DMS79 (cell line): ENCODE results near the gene PPAN.

Experiments used
- DNase-seq: peaks from one replicate; lab custom pipeline; 2025; lab: John Stamatoyannopoulos, UW

Gene PPAN, protein sequence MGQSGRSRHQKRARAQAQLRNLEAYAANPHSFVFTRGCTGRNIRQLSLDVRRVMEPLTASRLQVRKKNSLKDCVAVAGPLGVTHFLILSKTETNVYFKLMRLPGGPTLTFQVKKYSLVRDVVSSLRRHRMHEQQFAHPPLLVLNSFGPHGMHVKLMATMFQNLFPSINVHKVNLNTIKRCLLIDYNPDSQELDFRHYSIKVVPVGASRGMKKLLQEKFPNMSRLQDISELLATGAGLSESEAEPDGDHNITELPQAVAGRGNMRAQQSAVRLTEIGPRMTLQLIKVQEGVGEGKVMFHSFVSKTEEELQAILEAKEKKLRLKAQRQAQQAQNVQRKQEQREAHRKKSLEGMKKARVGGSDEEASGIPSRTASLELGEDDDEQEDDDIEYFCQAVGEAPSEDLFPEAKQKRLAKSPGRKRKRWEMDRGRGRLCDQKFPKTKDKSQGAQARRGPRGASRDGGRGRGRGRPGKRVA

DNA sequence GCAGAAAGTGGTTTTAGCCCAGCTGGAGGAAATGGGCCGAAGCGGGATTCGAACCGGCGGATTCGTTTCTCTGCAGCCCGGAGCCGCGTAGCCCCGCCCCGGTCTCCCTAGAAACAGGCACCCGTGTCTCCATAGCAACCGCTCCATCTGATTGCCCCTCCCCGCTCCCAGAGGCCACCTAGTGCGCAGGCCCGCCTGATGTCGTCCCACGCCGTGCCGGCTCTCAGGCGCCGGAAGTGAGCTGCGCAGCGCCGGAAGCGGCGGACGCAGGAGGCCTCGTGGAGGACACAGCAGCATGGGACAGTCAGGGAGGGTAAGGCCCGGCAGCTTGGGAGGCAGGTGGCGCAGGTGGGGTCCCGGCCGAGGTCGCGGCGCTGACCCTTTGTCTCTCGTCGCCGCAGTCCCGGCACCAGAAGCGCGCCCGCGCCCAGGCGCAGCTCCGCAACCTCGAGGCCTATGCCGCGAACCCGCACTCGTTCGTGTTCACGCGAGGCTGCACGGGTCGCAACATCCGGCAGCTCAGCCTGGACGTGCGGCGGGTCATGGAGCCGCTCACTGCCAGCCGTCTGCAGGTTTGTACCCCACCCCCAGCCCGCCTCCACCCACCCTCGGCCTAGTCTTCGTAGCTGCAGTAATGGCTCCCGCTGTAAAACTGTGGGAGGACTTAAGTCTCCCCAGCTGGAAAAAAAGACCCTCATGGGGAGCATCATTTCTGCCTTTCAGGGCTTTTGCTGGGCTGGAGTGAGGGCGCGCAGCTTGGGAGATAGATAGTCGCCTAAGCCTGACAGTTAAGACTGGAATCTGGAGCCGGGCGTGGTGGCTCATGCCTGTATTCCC, at the start of gene PPAN:
Gene PPAN (plus strand): TSS at position 263 of the 837 bp plus-strand sequence. CDS start 33 bp downstream, at position 296.
- peak; percentile 94 for DNase-seq

DNA sequence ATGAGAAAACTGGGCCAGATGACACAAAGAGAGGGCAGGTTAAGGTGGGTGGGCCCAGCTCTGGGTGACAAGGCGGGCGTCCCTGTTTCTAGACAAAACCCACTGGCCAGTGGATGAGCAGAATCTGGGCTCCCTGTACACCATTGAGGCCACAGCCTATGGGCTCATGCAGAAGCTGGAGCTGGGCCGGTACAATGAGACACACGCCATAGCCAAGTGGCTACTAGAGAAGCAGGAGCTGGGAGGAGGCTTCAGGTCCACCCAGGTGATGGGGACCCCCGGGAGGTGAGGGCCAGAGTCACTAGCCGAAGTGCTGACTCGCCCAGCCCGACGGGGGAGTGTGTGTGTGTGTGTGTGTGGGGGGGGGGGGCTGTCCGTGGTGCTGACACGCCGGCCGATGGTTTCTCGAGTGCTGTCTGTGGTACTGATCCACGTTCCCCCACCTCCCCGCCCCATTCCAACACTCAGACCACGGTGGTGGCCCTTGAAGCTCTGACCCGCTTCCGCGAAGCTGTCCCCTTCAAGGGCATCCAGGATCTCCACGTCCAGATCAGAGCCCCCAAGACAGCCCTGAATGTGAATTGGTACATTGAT, 44.3 kb upstream of the PPAN start:
- no peak for DNase-seq

DNA sequence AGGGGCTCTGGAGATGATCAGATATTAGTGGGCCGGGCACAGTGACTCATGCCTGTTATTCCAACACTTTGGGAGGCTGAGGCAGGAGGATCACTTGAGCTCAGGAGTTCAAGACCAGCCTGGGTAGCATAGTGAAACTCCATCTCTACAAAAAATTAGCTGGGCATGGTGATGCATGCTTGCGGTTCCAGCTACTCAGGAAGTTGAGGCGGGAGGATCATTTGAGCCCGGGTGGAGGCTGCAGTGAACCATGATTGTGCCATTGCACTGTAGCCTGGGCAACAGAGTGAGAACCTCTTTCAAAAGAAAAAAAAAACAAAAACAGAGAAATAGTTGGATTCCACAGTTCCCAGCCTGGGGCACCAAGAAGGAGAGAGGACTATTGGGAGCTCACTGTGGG, 38.0 kb upstream of the PPAN start:
- no peak for DNase-seq

DNA sequence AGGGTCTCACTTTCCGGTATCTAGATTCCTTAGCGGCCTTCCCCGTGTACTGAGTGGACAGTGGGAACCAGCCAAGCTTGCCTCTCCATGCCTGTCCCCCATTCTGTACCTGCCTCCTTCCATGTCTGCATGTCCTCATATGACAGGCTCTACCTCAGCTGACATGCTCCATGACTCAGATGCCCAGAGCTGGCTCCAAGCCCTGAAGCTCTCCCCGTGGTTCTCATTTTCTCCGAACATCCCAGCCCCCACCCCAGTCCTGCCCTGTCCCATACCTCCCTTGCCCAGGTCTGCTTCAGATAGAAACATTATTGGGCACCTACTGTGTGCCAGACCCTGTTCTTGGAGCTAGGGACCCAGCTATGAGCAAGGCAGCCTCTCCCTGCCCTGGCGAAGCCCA, 37.1 kb upstream of the PPAN start:
- DNase-seq: no peak

DNA sequence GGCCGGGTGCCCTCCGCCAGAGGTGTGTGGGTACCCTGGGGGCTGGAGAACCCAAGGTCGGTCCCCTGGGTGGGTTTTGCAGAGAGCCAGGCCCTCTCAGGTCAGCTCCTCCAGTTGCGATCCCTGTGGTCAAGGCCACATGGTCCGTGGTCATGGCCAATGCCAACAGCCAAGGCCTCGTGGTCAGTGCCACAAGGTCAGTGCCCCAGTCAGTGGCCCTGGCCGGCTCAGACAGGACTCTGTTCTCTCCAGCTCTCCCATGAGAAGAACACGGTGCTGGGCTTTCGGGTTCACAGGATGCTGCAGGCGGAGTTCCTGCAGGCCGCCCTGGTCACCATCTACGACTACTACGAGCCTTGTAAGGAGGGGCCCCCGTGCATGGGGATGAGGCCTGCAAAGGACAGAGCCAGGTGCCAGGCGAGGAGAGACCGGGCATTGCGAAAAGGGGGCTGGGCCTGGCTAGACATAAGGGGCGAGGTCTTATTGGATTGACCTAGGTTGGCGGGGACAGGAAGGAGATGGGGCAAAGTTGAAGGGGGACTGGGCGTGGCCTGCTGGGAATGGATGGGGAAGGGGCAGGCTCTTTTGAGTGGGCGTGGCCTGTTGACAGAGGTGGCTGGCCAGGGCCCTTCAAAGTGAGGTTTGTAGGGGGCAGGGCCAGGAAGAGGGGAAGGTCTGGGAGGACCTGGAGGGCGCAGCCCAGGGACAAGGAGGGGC, 35.3 kb upstream of the PPAN start:
- no peak for DNase-seq

DNA sequence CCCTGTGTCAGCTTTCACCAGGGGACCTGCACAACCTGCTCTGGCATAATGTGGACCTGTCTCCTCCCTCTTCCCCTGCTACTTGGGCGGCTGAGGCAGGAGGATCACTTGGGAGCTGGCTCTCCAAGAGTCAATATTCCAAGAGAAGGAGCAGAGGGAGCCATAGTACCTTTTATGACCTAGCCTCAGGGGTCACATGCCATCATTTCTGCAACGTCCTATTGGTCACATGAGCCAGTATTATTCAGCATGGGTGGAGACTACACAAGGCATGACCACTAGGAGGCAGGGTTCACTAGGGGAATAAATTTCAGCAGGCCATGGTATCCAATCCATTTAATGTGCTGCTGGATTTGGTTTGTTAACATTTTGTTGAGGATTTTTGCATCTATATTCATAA, 32.0 kb upstream of the PPAN start:
- no peak for DNase-seq

DNA sequence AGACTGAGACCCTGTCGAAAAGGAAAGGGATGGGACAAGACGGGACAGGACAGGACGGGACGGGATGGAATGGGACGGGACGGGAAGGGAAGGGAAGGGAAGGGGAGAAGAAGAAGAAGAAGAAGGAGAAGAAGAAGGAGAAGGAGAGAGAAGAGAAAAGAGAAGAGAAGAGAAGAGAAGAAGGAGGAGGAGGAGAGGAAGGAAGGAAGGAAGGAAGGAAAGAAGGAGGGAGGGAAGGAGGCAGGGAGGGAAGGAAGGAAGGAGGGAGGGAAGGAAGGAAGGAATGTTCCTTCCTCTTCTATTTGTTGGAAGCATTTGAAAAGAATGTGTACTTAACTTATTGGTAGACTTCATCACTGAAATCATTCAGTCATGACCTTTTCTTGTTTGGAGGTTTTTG, 29.6 kb upstream of the PPAN start:
- no peak for DNase-seq

DNA sequence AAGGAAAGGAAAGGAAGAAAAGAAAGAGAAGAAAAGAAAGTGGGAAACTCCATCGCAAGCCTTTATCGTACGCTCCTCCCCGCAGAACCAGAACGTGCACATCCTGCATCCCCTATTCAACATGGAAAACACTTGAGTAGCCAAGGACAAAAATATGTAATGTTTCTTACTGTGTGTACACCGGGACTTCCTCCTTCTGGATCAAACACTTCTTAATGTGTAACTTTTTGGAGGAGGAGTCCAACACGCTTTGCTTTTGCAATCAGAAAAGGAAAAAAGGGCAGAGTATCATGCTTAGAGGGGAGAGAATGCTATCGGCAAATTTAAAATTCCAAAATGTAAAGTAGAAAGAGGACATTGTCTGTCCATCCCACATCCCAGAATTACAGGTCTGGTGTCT, 27.8 kb upstream of the PPAN start:
- DNase-seq: no peak

DNA sequence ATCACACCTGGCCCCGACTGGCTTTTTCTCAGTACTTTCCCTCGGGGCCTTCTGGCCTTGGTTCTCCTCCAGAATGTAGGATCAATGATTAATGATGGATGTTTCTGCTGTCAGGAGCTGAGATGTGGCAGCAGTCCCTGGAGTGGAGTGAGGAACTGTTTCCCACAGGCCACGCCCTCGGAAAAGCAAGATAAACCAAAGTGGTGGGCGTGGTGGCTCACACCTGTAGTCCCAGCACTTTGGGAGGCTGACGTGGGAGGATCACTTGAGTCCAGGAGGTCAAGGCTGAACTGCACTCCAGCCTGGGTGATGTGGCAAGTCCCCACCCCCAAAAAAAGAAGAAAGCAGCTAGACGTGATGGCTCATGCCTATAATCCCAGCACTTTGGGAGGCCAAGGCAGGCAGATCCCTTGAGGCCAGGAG, 27.1 kb upstream of the PPAN start:
- no peak for DNase-seq

DNA sequence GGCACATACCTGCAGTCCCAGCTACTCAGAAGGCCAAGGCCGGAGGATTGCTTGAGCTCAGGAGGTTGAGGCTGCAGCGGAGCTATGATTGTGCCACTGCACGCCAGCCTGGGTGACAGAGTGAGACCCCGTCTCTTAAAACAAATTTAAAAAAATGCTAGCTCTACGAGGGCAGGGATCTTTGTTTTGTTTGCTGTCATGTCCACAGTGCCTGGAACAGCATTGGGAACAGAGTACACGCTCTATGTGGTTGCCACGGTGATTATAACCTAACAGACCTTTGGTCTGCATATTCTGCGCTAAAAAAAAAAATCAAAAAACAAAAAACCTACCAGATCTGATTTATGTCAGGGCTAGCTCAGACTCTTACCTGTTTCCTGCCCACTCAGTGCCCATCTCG, 22.3 kb upstream of the PPAN start:
- no peak for DNase-seq

DNA sequence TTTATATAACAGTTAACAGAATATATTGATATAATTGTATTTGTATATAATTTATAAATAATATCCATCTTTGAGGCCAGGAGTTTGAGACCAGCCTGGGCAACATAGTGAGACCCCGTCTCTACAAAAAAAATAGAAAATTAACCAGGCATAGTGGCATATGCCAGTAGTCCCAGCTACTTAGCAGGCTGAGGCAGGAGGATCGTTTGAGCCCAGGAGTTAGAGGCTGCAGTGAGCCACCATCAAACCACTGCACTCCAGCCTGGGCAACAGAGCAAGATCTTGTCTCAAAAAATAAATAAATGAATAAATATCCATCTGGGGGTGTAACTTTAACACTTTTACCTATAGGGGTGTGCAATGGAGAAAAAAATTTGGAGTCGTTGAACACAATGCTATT, 21.4 kb upstream of the PPAN start:
- no peak for DNase-seq

DNA sequence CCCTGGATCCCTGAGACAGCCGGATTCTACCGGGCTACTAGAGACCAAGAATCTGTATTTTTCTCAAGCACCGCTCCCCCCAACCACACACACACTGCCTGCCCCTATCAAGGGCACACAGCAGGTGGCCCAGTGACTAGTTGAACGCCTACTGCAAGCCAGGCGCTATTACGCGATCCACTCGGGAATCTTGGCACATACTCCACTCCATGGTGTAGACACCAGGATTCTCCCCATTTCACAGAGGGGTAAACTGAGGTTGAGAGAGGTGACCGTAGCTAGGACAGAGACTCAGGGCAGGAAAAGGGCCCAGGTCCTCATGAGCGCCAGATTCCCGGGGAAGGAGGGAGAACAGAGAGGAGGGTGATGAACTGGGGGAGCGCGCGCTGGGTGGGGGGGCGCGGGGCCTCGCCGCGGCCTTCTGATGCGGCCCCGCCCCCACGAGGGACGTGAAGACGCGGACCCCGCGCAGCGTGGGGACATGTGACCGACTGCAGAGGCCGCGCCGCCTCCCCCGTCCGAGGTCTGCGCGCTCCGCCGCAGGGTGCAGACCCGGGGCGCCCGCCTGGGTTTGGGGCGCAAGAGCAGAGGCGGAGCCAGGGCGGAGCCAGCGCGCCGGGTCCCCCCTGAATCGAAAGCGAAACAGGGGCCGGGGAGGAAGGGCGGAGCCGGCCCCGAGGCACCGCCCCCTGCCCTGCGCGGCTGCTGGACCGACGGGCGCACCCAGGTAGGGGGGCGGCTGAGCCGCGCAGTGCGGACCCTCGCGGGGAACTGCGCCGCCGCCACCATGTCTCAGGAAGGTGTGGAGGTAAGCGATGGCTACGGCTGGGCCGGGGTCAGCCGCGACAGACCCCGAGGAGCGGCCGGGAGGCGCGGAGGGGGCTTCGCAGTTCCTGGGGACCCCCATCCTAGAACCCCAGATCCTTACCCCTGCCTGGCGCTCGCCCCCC, 20.2 kb upstream of the PPAN start, which contains the start of gene SHFL:
Gene SHFL (plus strand): TSS at position 677 of the 950 bp plus-strand sequence. CDS start 111 bp downstream, at position 788.
- DNase-seq: peak; percentile 23

DNA sequence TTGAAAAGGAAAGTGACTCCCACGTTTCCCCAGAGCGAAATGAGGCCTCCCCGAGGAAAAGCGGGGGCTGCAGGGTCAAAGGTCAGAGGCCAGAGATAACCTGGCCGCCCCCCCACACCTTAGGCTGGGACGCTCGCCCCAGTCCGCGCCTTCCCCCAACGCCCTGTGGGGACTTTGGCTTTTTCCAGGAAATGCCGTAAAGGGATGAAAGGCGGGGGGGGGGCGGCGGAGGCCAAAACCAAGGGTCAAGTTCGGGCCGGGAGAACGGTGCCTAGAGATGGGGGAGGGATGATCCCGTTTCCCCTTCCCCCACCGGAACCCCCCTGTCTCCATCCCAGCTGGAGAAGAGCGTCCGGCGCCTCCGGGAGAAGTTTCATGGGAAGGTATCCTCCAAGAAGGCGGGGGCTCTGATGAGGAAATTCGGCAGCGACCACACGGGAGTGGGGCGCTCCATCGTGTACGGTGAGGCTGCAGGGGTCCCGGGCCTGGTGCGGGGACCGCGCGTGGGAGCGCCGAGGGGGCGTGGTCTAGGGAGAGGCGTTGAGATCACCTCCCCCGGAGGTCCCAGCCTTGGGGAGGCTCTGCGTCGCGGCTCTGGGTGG, 19.5 kb upstream of the PPAN start:
- no peak for DNase-seq

DNA sequence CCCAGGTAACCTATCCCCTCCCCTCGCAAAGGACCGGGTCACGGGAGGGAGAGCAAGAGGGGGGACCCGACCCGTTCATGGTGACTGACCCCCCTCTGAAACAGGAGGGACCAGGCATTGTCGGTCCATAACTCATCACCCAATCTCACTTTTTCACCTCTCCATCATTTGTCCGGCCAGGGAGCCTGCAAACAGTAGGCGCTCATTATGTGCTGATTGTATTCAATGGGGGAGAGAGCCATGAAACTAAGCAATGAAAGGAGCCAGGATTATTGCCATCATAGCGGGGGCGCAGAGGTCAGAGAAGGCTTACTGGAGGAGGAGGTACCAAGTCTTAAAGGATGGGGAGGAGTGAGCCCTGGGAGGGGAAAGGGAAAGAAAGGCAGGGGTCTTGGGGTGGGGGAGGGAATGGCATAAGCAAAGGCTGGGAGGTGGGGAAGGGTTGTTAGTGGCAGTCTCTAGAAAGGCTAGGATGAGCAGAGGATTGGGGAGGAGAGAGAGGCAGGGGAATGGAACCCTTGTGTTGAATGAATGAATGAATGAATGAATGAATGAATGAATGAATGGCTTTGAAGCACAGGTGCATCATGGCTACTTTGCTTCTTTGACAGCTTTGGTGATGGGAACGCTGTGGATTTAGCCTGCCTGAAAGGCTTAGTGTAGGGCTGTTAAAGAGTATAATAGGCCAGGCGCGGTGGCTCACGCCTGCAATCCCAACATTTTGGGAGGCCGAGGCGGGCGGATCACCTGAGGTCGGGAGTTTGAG, 18.7 kb upstream of the PPAN start:
- no peak for DNase-seq

DNA sequence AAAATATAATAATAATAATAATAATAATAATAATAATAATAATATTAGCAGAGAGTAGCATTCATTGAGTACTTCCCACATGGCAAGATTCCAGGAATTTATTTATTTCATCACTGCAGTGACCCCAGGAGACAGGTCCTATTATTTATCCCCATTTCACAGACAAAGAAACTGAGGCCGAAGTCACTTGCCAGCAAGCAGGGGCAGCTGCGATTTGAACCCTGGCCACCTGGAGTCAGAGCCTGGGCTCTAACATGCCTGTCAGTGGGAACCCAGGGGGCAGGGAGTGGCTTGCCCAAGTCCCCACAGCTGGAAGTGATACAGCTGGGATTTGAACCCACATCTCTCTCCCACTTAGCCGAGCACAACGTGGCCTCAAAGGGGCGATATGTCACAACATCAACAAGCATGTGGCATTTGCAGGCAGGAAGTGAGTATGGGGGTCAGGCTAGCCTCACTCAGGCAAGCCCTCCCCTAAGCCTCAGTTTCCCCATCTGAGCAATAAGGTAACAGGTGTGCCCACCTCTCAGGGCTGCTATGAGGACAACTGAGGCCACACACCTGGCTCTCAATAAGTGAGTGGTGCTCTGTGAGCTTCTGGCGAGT, 17.1 kb upstream of the PPAN start:
- DNase-seq: no peak

DNA sequence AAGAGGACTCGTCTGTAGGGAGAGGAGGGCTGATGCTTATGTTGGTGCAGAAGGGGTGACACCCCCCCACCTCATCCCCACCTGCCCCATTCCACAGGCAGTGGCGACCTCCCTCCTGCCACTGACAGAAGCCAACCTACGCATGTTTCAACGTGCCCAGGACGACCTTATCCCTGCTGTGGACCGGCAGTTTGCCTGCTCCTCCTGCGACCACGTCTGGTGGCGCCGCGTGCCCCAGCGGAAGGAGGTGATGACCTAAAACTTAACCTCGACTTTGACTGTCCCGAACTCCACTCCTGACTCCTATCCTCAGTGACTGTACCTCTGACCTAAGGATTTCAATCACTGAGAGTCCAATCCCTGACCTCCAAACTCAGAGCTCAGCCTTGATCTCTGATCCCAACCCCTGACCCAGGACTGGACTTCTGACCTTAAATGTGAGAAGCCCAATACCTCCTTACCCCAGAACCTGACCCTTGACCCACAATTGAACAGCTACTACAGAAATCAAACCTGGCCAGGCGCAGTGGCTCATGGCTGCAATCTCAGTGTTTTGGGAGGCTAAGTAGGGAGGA, 16.3 kb upstream of the PPAN start:
- no peak for DNase-seq

DNA sequence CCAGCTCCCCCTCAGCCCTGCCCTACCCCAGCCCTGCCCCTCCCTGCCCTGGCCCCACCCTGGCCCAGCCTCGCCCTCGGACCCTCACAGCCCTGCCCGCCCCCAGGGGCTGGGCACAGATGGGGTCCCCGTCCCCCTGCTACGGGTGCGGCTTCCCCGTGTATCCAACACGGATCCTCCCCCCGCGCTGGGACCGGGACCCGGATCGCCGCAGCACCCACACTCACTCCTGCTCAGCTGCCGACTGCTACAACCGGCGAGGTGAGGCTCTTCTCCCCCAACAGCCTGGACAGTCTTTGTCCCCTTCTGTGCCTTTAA, 14.8 kb upstream of the PPAN start:
- no peak for DNase-seq

DNA sequence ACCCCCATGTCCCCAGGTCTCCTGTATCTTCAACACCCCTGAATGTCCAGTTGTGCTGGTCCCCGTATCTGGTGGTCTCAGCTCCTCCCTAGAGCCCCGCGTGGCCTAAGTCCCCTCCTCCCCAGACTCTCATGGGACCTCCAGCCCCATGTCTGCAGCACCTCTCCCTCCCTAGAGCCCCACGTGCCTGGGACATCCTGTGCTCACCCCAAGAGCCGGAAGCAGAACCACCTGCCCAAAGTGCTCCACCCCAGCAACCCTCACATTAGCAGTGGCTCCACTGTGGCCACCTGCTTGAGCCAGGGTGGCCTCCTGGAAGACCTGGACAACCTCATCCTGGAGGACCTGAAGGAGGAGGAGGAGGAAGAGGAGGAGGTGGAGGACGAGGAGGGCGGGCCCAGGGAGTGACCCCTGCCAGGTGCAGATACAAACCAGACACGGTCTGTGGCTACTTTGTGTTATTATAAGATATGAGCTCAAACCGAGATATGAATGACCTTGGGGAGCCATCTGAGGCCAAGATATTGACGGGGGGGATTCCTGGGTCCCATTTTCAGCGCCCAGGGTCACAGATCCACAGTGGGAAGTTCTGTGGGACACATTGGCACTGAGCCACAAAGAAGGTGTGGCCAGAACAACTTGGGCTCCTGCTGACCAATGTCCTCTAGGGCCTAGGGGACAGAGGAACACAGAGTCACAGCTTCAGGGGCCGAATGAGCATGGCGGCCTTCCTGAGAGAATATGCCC, 14.1 kb upstream of the PPAN start:
- DNase-seq: no peak
